HG03521 (cell line): Measurements from ENCODE around the gene NFKB2.

Experiments
- ATAC-seq: cut with Tn5 transposase; IDR thresholded peaks from one replicate; pipeline ENCODE4 v1.9.1; 2021; ENCODE audit warnings: mild to moderate bottlenecking, moderate library complexity; ENCODE audit not compliant: unreplicated experiment

The NFKB2 gene

DNA sequence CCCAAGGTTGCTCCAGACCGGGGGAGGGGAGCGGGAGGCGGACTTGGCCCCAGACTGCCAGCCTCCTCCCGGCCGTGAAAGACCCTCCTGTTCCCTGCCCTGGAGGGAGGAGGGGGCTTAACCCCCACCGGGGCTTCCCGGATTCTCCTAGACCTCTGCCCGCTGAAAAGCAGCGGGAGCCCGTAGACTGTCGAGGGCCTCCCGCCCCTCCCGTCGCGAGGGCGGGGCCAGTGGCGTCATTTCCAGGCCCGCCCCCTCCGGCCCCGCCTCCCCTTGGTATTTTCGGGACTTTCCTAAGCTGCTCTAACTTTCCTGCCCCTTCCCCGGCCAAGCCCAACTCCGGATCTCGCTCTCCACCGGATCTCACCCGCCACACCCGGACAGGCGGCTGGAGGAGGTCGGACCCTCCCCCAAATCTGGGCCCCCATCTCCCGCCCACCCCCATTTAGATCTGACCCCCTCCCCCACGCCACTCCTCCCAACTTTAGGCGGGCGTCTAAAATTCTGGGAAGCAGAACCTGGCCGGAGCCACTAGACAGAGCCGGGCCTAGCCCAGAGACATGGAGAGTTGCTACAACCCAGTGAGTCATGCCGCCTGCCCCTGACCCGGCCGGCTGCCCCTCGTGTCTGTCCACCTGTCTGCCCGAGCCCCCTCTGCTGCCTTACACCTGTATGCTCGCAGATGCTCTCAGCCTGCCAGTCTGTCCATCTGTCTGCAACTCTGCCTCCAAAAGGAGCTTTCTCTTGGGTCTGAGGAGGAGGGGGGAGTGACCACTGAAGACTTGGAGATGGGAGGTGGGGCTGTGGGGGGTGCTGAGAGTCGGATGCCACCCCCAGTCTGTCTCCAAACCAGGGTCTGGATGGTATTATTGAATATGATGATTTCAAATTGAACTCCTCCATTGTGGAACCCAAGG lies at the start of gene NFKB2:
Gene NFKB2 (plus strand): TSS at position 306 of the 917 bp plus-strand sequence. CDS start 255 bp downstream, at position 561.
- ATAC-seq: peak; percentile 26

GRCh38 chr10:102347236-102347828 lies 48.2 kb upstream of the NFKB2 start:
- ATAC-seq: no peak

- ATAC-seq: no peak
These were observed 43.3 kb upstream of the NFKB2 start for GRCh38 chr10:102352066-102352715.

DNA sequence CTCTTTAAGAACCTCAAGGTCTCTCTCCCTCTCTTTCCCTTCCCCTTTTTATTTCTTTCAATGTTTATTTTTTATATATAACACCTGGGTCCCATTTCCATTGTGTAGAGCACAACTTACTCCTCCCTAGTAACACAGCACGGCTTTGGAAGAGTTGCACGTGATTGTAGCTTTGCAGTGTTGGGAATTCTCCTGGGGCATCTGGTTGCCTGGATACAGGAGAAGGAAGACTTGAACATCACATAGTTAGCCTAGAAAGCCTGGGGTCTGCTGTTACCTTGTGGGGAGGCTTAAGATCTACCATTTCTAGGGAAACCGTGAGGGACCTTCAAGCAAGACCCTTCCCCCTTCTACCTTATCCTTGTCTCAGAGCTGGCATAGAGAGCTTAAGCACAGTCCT lies 41.1 kb upstream of the NFKB2 start:
- no peak for ATAC-seq

- no peak for ATAC-seq
These were observed 36.7 kb upstream of the NFKB2 start for GRCh38 chr10:102358712-102359382.

DNA sequence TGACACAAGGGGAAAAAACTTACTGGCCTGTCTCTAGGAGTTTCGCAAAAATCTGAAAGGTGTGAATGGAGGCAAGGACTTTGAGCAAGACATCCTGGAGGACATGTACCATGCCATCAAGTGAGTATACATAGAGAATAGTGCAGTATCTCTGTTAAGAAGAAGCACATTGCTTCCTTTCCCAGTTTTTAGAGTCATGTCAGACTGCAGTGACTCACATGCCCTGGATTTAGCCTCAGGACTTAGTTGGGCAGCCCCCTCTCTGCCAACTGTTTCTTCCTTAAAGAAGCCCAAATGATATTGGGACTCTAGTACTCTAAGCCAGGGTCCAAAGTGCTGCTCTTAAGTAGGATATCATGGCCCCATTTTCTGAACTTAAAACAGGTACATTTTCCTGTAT lies 28.1 kb upstream of the NFKB2 start:
- no peak for ATAC-seq

DNA sequence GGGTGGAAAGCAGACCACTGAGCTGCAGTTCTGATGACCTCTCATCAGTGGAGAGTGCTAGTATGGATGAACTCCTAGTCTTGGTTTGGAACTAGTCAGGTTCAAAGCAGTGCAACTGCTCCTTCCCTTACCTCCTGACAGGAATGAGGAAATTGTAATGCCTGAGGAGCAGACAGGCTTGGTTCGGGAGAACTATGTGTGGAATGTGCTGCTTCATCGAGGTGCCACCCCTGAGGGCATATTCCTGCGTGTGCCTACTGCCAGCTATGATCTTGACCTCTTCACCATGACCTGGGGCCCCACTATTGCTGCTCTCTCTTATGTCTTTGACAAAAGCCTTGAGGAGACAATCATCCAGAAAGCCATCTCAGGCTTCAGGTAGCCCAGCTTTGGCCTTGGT lies 27.4 kb upstream of the NFKB2 start:
- no peak for ATAC-seq

DNA sequence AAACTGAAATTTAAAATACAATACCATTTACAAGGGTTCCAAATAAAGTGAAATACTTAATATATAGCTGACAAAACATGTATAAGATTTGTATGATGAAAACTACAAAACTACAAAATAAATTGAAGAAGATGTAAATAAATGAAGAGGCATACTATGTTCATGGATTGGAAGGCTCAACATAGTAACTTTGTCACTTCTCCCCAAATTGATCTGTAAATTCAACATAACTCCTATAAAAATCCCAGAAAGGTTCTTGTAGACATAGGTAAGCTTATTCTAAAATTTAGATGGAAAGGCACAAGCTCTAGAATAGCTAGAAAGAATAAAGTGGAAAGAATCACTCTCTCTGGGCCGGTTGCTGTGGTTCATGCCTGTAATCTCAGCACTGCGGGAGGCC lies 24.2 kb upstream of the NFKB2 start:
- ATAC-seq: no peak

- no peak for ATAC-seq
These were observed 20.3 kb upstream of the NFKB2 start for GRCh38 chr10:102375250-102375649.

- no peak for ATAC-seq
These were observed 19.6 kb upstream of the NFKB2 start for GRCh38 chr10:102375867-102376266.

DNA sequence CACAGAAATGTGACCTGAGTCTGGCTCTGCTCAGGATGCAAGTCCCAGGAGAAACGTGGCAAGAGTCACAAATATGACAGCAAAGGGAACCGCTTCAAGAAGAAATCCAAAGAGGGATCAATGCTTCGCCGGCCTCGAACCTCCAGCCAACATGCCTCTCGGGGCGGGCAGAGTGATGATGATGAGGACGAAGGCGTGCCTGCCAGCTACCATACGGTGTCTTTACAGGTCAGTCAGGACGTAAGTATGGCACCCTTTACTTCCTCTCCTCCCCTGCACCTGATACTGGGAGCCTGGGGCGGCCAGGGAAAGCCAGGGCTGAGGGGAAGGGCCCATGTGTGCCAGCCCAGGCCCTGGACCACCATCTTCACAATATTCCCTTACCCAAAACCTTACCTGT lies 18.6 kb upstream of the NFKB2 start:
- no peak for ATAC-seq

DNA sequence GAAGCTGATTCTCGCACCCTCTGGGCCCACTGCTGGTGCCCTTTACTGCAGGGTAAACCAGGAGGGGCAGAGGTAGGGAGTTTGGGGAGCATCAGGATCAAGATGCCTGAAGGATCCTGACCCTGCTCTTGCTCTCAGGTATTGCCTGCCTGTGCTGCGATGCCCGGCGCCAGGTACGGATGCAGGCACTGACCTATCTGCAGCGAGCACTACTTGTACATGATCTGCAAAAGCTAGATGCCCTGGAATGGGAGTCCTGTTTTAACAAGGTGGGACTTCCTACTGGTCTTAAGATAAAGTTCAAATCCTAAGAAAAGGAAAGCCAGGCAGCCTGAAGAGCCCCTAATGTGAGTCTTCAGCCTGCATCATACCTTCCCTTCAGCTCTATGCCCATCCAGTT lies 16.1 kb upstream of the NFKB2 start:
- ATAC-seq: no peak

GRCh38 chr10:102381983-102382382 lies 13.5 kb upstream of the NFKB2 start:
- ATAC-seq: no peak

DNA sequence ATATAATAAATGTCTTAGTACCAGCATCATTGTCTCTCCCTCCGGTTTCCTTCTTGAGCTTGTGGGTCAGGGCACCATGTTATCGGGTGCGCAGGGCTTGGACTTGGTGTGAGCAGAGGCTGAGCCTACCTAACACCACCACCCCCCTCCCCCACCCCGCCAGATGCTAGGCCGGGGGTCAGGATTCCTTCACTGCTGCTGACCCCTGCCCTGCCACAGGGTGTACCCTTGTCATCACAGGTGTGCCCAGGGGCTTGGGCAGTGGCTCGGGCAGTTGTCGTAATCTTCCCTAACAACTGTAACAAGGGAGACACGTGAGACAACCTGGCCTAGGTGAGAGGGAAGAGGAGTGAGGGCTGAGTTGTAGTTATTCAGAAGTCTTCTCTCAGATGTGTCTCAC lies 12.6 kb upstream of the NFKB2 start:
- ATAC-seq: no peak

GRCh38 chr10:102384053-102384452 lies 11.5 kb upstream of the NFKB2 start:
- no peak for ATAC-seq

- no peak for ATAC-seq
These were observed 10.7 kb upstream of the NFKB2 start for GRCh38 chr10:102384606-102385429.

- ATAC-seq: no peak
These were observed 5.6 kb upstream of the NFKB2 start for GRCh38 chr10:102389894-102390293.

DNA sequence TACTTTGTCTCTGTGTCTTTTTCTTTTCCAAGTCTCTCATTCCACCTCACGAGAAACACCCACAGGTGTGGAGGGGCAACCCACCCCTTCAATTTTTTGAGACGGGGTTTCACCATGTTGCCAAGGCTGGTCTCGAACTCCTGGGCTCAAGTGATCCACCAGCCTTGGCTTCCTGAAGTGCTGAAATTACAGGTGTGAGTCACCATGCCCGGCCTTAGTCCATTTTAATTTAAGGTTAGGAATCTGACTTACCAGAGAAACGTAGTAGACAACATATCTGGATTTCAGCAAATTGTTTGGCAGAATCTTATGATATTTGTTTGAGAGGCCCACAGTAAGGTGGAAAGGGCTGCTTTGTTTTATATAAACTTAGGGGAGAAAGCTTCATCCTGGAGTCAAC lies 3.2 kb upstream of the NFKB2 start:
- no peak for ATAC-seq

DNA sequence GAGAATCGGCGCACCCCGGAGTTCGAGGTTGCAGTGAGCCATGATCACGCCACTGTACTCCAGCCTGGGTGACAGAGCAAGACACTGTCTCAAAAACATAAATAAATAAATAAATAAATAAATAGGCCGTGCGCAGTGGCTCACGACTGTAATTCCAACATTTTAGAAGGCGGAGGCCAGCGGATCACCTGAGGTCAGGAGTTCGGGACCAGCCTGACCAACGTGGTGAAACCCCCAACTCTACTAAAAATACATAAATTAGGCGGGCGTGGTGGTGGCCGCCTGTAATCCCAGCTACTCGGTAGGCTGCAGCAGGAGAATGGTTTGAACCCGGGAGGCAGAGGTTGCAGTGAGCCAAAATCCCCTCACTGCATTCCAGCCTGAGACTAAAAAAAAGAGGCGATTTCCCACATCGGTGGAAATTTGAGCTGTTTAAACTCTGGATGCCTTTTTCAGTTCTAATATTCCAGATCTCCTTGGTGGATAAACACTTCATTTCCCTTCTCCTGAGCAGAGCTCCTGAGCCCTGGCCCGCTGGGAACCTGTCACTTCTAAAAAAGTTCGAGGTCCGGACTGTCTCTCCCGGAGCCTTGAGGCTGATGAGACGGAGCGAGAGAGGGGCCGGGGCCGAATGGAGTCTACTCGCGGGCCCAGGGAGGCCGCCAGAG lies 2.0 kb upstream of the NFKB2 start:
- ATAC-seq: no peak
